ENCODE results near the gene VWA8. TPM values are rescaled to one million over a fixed set of nuclear protein-coding genes. Genes with fewer than 3 reads are reported as not detected.

The VWA8 gene
- total and polyA plus RNA-seq, 7 donors = 3.0 to 37.5 (median 24.7) TPM

- Histone ChIP-seq H3K9me3 (no peaks in the 10 kb centered on the region), H3K36me3 (no peaks in the 10 kb centered on the region), H3K27me3 (no peaks in the 10 kb centered on the region), H3K4me3 (no peak overlapping the region), H3K27ac (no peak overlapping the region), H3K4me1 (peaks cover 0 to 15% (median 11%) of the 10 kb centered on the region in 4 donors)
- intact Hi-C loops (cut with DNase I) = loop anchor here (10.0 kb wide), 1 partner anchor 151 kb away; no protein-coding TSS in a partner anchor
- TF ChIP-seq POLR2A (IDR thresholded peaks at IDR 0.05) (no peak), EP300 (IDR thresholded peaks at IDR 0.05) (no peak), CTCF (IDR thresholded peaks at IDR 0.05) (no peak), POLR2AphosphoS5 (IDR thresholded peaks at IDR 0.05) (no peak)
- DNase-seq = no peak
Measured at GRCh38 chr13:41825691-41826090, 135.2 kb downstream of the VWA8 start.

GRCh38 chr13:41823476-41823875 lies 137.4 kb downstream of the VWA8 start:
- intact Hi-C loops (cut with DNase I) = loop anchor here (10.0 kb wide), 1 partner anchor 149 kb away; no protein-coding TSS in a partner anchor

GRCh38 chr13:41822560-41822959 lies 138.3 kb downstream of the VWA8 start:
- H3K4me1 ChIP-seq = peaks cover 0 to 6% (median 5%) of the 10 kb centered on the region in 4 donors
- TF ChIP-seq EP300 (IDR thresholded peaks at IDR 0.05) (no peak), POLR2A (IDR thresholded peaks at IDR 0.05) (no peak), CTCF (IDR thresholded peaks at IDR 0.05) (no peak), POLR2AphosphoS5 (IDR thresholded peaks at IDR 0.05) (no peak)
- no peak for DNase-seq
- no peak overlapping the region for H3K4me3 ChIP-seq
- H3K27me3 ChIP-seq = no peaks in the 10 kb centered on the region
- peaks cover 0 to 9% (median 0%) of the 10 kb centered on the region in 4 donors for H3K36me3 ChIP-seq
- intact Hi-C loops (cut with DNase I) = loop anchor here (10.0 kb wide), 1 partner anchor 148 kb away; no protein-coding TSS in a partner anchor
- no peak overlapping the region for H3K27ac ChIP-seq
- H3K9me3 ChIP-seq = no peaks in the 10 kb centered on the region

More at GRCh38 chr13:41823476-41823875, 137.4 kb downstream of the VWA8 start:
- Histone ChIP-seq H3K36me3 (peaks cover 0 to 7% (median 0%) of the 10 kb centered on the region in 4 donors), H3K9me3 (no peaks in the 10 kb centered on the region), H3K27ac (no peak overlapping the region), H3K4me3 (no peak overlapping the region), H3K4me1 (peaks cover 0 to 15% (median 11%) of the 10 kb centered on the region in 4 donors), H3K27me3 (no peaks in the 10 kb centered on the region)
- WGBS, 2 donors = 96 to 98% methylated on average over 4 of the region's 4 CpGs
- no peak for TF ChIP-seq CTCF (IDR thresholded peaks at IDR 0.05)
- TF ChIP-seq EP300 (IDR thresholded peaks at IDR 0.05) = no peak
- TF ChIP-seq POLR2AphosphoS5 (IDR thresholded peaks at IDR 0.05) = no peak
- TF ChIP-seq POLR2A (IDR thresholded peaks at IDR 0.05) = no peak
- no peak for DNase-seq

- no peak for DNase-seq
- Histone ChIP-seq H3K4me3 (no peak overlapping the region), H3K27me3 (no peaks in the 10 kb centered on the region), H3K9me3 (no peaks in the 10 kb centered on the region), H3K36me3 (peaks cover 0 to 14% (median 0%) of the 10 kb centered on the region in 4 donors), H3K4me1 (no peaks in the 10 kb centered on the region), H3K27ac (no peak overlapping the region)
- TF ChIP-seq CTCF (IDR thresholded peaks at IDR 0.05) = no peak
- TF ChIP-seq EP300 (IDR thresholded peaks at IDR 0.05) = no peak
- TF ChIP-seq POLR2A (IDR thresholded peaks at IDR 0.05) = no peak
- no peak for TF ChIP-seq POLR2AphosphoS5 (IDR thresholded peaks at IDR 0.05)
- WGBS, 2 donors = 73 to 88% methylated on average over 2 of the region's 2 CpGs
- intact Hi-C loops (cut with DNase I) = loop anchor here (10.0 kb wide), 1 partner anchor 146 kb away; no protein-coding TSS in a partner anchor
Measured at GRCh38 chr13:41821238-41821594, 139.7 kb downstream of the VWA8 start.
